Central memory CD8-positive, alpha-beta T cell (primary cell): ENCODE measurements around the gene BRF1.

Experiments
- ATAC-seq: fragments of 150-1000 bp; cut with Tn5 transposase; replicated peaks from 2 replicates; pipeline ENCODE4 v1.10.0; 2022; ENCODE audit warnings: mild to moderate bottlenecking, moderate FRiP score, moderate number of reproducible peaks; ENCODE audit not compliant: poor library complexity, severe bottlenecking; ENCODE audit errors: extremely low read depth
- DNase-seq, 2 donors: peaks; one replicate each; pipeline ENCODE4 v3.0.0; 2021; ENCODE audit warnings: low spot score in 2 of 2
- H3K27ac Mint-ChIP-seq: one replicate; pipeline ENCODE4 v1.8.0; 2022; ENCODE audit warnings: low read depth, mild to moderate bottlenecking, moderate library complexity, mixed read lengths
- H3K27me3 Mint-ChIP-seq: one replicate; pipeline ENCODE4 v1.8.0; 2022; ENCODE audit warnings: mixed read lengths
- H3K36me3 Mint-ChIP-seq: one replicate; pipeline ENCODE4 v1.8.0; 2022; ENCODE audit warnings: mild to moderate bottlenecking, moderate library complexity, mixed read lengths; ENCODE audit not compliant: insufficient read depth
- H3K4me1 Mint-ChIP-seq: one replicate; pipeline ENCODE4 v1.8.0; 2022; ENCODE audit warnings: mixed read lengths
- H3K4me3 Mint-ChIP-seq: one replicate; pipeline ENCODE4 v1.8.0; 2022; ENCODE audit warnings: mild to moderate bottlenecking, moderate library complexity, mixed read lengths
- H3K9me3 Mint-ChIP-seq: one replicate; pipeline ENCODE4 v1.8.0; 2022; ENCODE audit warnings: mixed read lengths

BRF1 gene

GRCh38 chr14:105255021-105255507 lies 45.7 kb downstream of the BRF1 start:
- Mint-ChIP-seq H3K36me3 (peaks cover 16% of the 10 kb centered on the region), H3K27me3 (no peaks in the 10 kb centered on the region), H3K9me3 (no peaks in the 10 kb centered on the region), H3K27ac (no peak overlapping the region), H3K4me3 (no peak overlapping the region), H3K4me1 (peaks cover 11% of the 10 kb centered on the region)
- ATAC-seq (no peak), DNase-seq (no peak)

- Mint-ChIP-seq H3K27ac (peak overlapping the region; percentile 57), H3K27me3 (no peaks in the 10 kb centered on the region), H3K36me3 (peaks cover 21% of the 10 kb centered on the region), H3K4me3 (no peak overlapping the region), H3K4me1 (peaks cover 20% of the 10 kb centered on the region), H3K9me3 (no peaks in the 10 kb centered on the region)
- DNase-seq (no peak), ATAC-seq (no peak)
These were observed 47.5 kb downstream of the BRF1 start for GRCh38 chr14:105253329-105253682.

GRCh38 chr14:105252552-105253328 lies 48.1 kb downstream of the BRF1 start:
- Mint-ChIP-seq H3K27me3 (no peaks in the 10 kb centered on the region), H3K9me3 (no peaks in the 10 kb centered on the region), H3K27ac (peak overlapping the region; percentile 57), H3K36me3 (peaks cover 22% of the 10 kb centered on the region), H3K4me3 (no peak overlapping the region), H3K4me1 (peaks cover 20% of the 10 kb centered on the region)
- ATAC-seq (no peak), DNase-seq (no peak)

GRCh38 chr14:105251920-105252319 lies 48.9 kb downstream of the BRF1 start:
- ATAC-seq: no peak
- Mint-ChIP-seq H3K9me3 (no peaks in the 10 kb centered on the region), H3K36me3 (peaks cover 20% of the 10 kb centered on the region), H3K27me3 (no peaks in the 10 kb centered on the region), H3K4me3 (no peak overlapping the region), H3K4me1 (peaks cover 28% of the 10 kb centered on the region), H3K27ac (no peak overlapping the region)
- no peak for DNase-seq

- Mint-ChIP-seq H3K9me3 (no peaks in the 10 kb centered on the region), H3K4me1 (peaks cover 31% of the 10 kb centered on the region), H3K27ac (no peak overlapping the region), H3K27me3 (no peaks in the 10 kb centered on the region), H3K36me3 (peaks cover 20% of the 10 kb centered on the region), H3K4me3 (peak overlapping the region; percentile 73)
- ATAC-seq (no peak), DNase-seq (no peak)
These were observed 49.8 kb downstream of the BRF1 start for GRCh38 chr14:105250986-105251385.

- H3K4me3 Mint-ChIP-seq: peak overlapping the region; percentile 73
- DNase-seq: no peak
These were observed 50.8 kb downstream of the BRF1 start for GRCh38 chr14:105250008-105250366.

GRCh38 chr14:105249182-105250007 lies 51.4 kb downstream of the BRF1 start:
- no peak for ATAC-seq
- Mint-ChIP-seq H3K36me3 (peaks cover 20% of the 10 kb centered on the region), H3K4me3 (peak overlapping the region; percentile 73), H3K27ac (peak overlapping the region; percentile 59), H3K27me3 (no peaks in the 10 kb centered on the region), H3K4me1 (peaks cover 38% of the 10 kb centered on the region), H3K9me3 (no peaks in the 10 kb centered on the region)
- DNase-seq: no peak

More at GRCh38 chr14:105250008-105250366, 50.8 kb downstream of the BRF1 start:
- Mint-ChIP-seq H3K4me1 (peaks cover 38% of the 10 kb centered on the region), H3K27ac (peak overlapping the region; percentile 59), H3K27me3 (no peaks in the 10 kb centered on the region), H3K36me3 (peaks cover 20% of the 10 kb centered on the region), H3K9me3 (no peaks in the 10 kb centered on the region)
- ATAC-seq: no peak

- peak within 1 kb of the TSS; percentile 73 for H3K4me3 Mint-ChIP-seq
- ATAC-seq (peak; percentile 94), DNase-seq (peak; percentile 76 to 83)
- no peaks in the 10 kb centered on the region for H3K9me3 Mint-ChIP-seq
- peaks cover 18% of the 10 kb centered on the region for H3K36me3 Mint-ChIP-seq
- H3K27ac Mint-ChIP-seq: peak within 1 kb of the TSS; percentile 59
- H3K27me3 Mint-ChIP-seq: no peaks in the 10 kb centered on the region
- H3K4me1 Mint-ChIP-seq: peaks cover 34% of the 10 kb centered on the region
These were observed 52.2 kb downstream of the BRF1 start, which contains the start of gene BTBD6 for GRCh38 chr14:105248368-105249181. Gene BTBD6 (plus strand): TSS chr14:105248533. CDS start chr14:105248712, 179 bp downstream.

GRCh38 chr14:105247715-105248367 lies 53.0 kb downstream of the BRF1 start:
- Mint-ChIP-seq H3K27me3 (no peaks in the 10 kb centered on the region), H3K4me1 (peaks cover 33% of the 10 kb centered on the region), H3K36me3 (peaks cover 20% of the 10 kb centered on the region), H3K4me3 (peak overlapping the region; percentile 73), H3K9me3 (no peaks in the 10 kb centered on the region), H3K27ac (peak overlapping the region; percentile 41)
- ATAC-seq (peak; percentile 4), DNase-seq (no peak)

- Mint-ChIP-seq H3K4me1 (peaks cover 33% of the 10 kb centered on the region), H3K27ac (no peak overlapping the region), H3K36me3 (peaks cover 21% of the 10 kb centered on the region), H3K9me3 (no peaks in the 10 kb centered on the region), H3K27me3 (no peaks in the 10 kb centered on the region), H3K4me3 (peak overlapping the region; percentile 73)
- ATAC-seq (no peak), DNase-seq (no peak)
These were observed 53.8 kb downstream of the BRF1 start for GRCh38 chr14:105247026-105247425.

GRCh38 chr14:105244334-105244733 lies 56.5 kb downstream of the BRF1 start:
- no peak overlapping the region for H3K4me3 Mint-ChIP-seq
- H3K36me3 Mint-ChIP-seq: peaks cover 14% of the 10 kb centered on the region
- H3K27me3 Mint-ChIP-seq: no peaks in the 10 kb centered on the region
- H3K4me1 Mint-ChIP-seq: peaks cover 20% of the 10 kb centered on the region
- no peak overlapping the region for H3K27ac Mint-ChIP-seq
- ATAC-seq (no peak), DNase-seq (no peak)
- no peaks in the 10 kb centered on the region for H3K9me3 Mint-ChIP-seq

GRCh38 chr14:105241641-105242040 lies 59.2 kb downstream of the BRF1 start:
- H3K4me3 Mint-ChIP-seq: no peak overlapping the region
- DNase-seq (no peak), ATAC-seq (no peak)
- peaks cover 8% of the 10 kb centered on the region for H3K4me1 Mint-ChIP-seq
- no peak overlapping the region for H3K27ac Mint-ChIP-seq
- no peaks in the 10 kb centered on the region for H3K27me3 Mint-ChIP-seq
- H3K9me3 Mint-ChIP-seq: no peaks in the 10 kb centered on the region
- H3K36me3 Mint-ChIP-seq: peaks cover 10% of the 10 kb centered on the region
